ENCODE measurements around the gene MSMO1. TPM values are rescaled to one million over a fixed set of nuclear protein-coding genes. Genes with fewer than 3 reads are reported as not detected.

Gene MSMO1
- polyA plus RNA-seq, 1 of the 3 experiments (the other 2 are of a cell fraction) = 13.2 TPM

- Histone ChIP-seq H3K9ac (no peak overlapping the region), H3K4me1 (ENCODE audit: control insufficient read depth in 1 of 2, insufficient read depth in 2 of 2, low read depth in 1 of 2, low read length in 1 of 2) (peaks cover 12 to 25% of the 10 kb centered on the region in 2 experiments; a peak in 3 of 4 replicates), H3K9me2 (no peaks in the 10 kb centered on the region), H3F3A (replicated peaks; ENCODE audit: insufficient read depth) (no peaks in the 10 kb centered on the region), H2AFZ (ENCODE audit: low read depth) (no peak overlapping the region), H3K27me3 (ENCODE audit: insufficient read depth) (no peaks in the 10 kb centered on the region; the same call in 1 of the 2 replicates), H3K4me2 (no peak overlapping the region), H3K79me2 (ENCODE audit: insufficient read depth) (no peaks in the 10 kb centered on the region), H3K9me3 (no peaks in the 10 kb centered on the region), H3K36me3 (replicated peaks in 1 of 2; ENCODE audit: control insufficient read depth in 1 of 2, insufficient read depth in 2 of 2, low read length in 1 of 2) (no peaks in the 10 kb centered on the region), H3K27ac (ENCODE audit: low read depth in 2 of 2, low read length in 1 of 2) (peak overlapping the region in 1 of 2 experiments; percentile 87; a peak in 2 of 4 replicates), H4K20me1 (ENCODE audit: insufficient read depth) (no peaks in the 10 kb centered on the region), H3K4me3 (ENCODE audit: low read depth in 2 of 2, low read length in 1 of 2) (no peak overlapping the region)
- ChIA-PET CTCF (interaction anchor here (0.8 to 1.6 kb wide), 13 partner anchors 9 to 253 kb away, joined by 3 to 7 read pairs (median 3); no protein-coding TSS in a partner anchor), POLR2A (no interaction called here)
- TF ChIP-seq CHD2 (IDR thresholded peaks at IDR 0.05; ENCODE audit: low read length, partially characterized antibody) (peak; percentile 42), SIN3A (IDR thresholded peaks at IDR 0.05; ENCODE audit: borderline replicate concordance, low read depth, low read length) (no peak), NFIC (IDR thresholded peaks at IDR 0.05; ENCODE audit: borderline replicate concordance) (peak; percentile 44; the same call in 1 of the 2 replicates), SMC3 (IDR thresholded peaks at IDR 0.05; ENCODE audit: low read depth, low read length) (peak; percentile 3; the same call in 1 of the 2 replicates), EP300 (IDR thresholded peaks at IDR 0.05; ENCODE audit: borderline replicate concordance in 1 of 2, low read depth in 1 of 2, low read length in 1 of 2) (peak in 1 of 2 experiments; percentile 60; a peak in 1 of 4 replicates), USF1 (IDR thresholded peaks at IDR 0.05; ENCODE audit: borderline replicate concordance, low read depth) (no peak), TCF12 (IDR thresholded peaks at IDR 0.05) (peak; percentile 57; the same call in 1 of the 2 replicates), RAD21 (IDR thresholded peaks at IDR 0.05; ENCODE audit: low read length) (peak; percentile 40)
- TF ChIP-seq, protein P1, sequence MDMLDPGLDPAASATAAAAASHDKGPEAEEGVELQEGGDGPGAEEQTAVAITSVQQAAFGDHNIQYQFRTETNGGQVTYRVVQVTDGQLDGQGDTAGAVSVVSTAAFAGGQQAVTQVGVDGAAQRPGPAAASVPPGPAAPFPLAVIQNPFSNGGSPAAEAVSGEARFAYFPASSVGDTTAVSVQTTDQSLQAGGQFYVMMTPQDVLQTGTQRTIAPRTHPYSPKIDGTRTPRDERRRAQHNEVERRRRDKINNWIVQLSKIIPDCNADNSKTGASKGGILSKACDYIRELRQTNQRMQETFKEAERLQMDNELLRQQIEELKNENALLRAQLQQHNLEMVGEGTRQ (IDR thresholded peaks at IDR 0.05; ENCODE audit: borderline replicate concordance, low read depth, low read length) = no peak
- peak; percentile 66 for DNase-seq
- 57% methylated on average over 1 of the region's 1 CpG for WGBS (ENCODE audit: low lambda C conversion rate)
These were observed 57.1 kb downstream of the MSMO1 start for GRCh38 chr4:165384598-165384997.

GRCh38 chr4:165385126-165385525 is 57.7 kb downstream of the MSMO1 start:
- ChIA-PET POLR2A (no interaction called here), CTCF (interaction anchor here (0.8 to 1.6 kb wide), 13 partner anchors 8 to 254 kb away, joined by 3 to 7 read pairs (median 3); no protein-coding TSS in a partner anchor)
- H4K20me1 ChIP-seq (ENCODE audit: insufficient read depth) = no peaks in the 10 kb centered on the region
- H3K9me2 ChIP-seq = no peaks in the 10 kb centered on the region
- H3K9me3 ChIP-seq = no peaks in the 10 kb centered on the region
- TF ChIP-seq JUND (IDR thresholded peaks at IDR 0.05) (no peak), RAD21 (IDR thresholded peaks at IDR 0.05; ENCODE audit: low read length) (no peak), PBX3 (IDR thresholded peaks at IDR 0.05) (no peak), MEF2A (IDR thresholded peaks at IDR 0.05; ENCODE audit: borderline replicate concordance, low read depth) (no peak)
- 84% methylated on average over 4 of the region's 4 CpGs for WGBS (ENCODE audit: low lambda C conversion rate)
- DNase-seq = no peak
- H3K4me1 ChIP-seq (ENCODE audit: control insufficient read depth in 1 of 2, insufficient read depth in 2 of 2, low read depth in 1 of 2, low read length in 1 of 2) = peaks cover 12 to 22% of the 10 kb centered on the region in 2 experiments; a peak in 3 of 4 replicates
- H3K9ac ChIP-seq = no peak overlapping the region
- H3K79me2 ChIP-seq (ENCODE audit: insufficient read depth) = no peaks in the 10 kb centered on the region
- no peak overlapping the region for H2AFZ ChIP-seq (ENCODE audit: low read depth)
- H3K27me3 ChIP-seq (ENCODE audit: insufficient read depth) = no peaks in the 10 kb centered on the region
- H3F3A ChIP-seq (replicated peaks; ENCODE audit: insufficient read depth) = no peaks in the 10 kb centered on the region
- H3K4me3 ChIP-seq (ENCODE audit: low read depth in 2 of 2, low read length in 1 of 2) = no peak overlapping the region
- peak overlapping the region in 1 of 2 experiments; percentile 87; a peak in 2 of 4 replicates for H3K27ac ChIP-seq (ENCODE audit: low read depth in 2 of 2, low read length in 1 of 2)
- H3K4me2 ChIP-seq = no peak overlapping the region
- no peaks in the 10 kb centered on the region for H3K36me3 ChIP-seq (replicated peaks in 1 of 2; ENCODE audit: control insufficient read depth in 1 of 2, insufficient read depth in 2 of 2, low read length in 1 of 2)

Measured in SK-N-SH (cell line).